GM19025 (cell line): ENCODE results near the gene TPCN2.
"Not testable (repeated sequence)": the region's sequence is repeated elsewhere in the genome, so short reads cannot be mapped to it uniquely, and the experiment has no call there.

ENCODE experiments used
- ATAC-seq: cut with Tn5 transposase; IDR thresholded peaks from one replicate; pipeline ENCODE4 v1.9.1; 2021; ENCODE audit warnings: mild to moderate bottlenecking, low read depth, moderate library complexity; ENCODE audit not compliant: unreplicated experiment

Gene TPCN2

DNA sequence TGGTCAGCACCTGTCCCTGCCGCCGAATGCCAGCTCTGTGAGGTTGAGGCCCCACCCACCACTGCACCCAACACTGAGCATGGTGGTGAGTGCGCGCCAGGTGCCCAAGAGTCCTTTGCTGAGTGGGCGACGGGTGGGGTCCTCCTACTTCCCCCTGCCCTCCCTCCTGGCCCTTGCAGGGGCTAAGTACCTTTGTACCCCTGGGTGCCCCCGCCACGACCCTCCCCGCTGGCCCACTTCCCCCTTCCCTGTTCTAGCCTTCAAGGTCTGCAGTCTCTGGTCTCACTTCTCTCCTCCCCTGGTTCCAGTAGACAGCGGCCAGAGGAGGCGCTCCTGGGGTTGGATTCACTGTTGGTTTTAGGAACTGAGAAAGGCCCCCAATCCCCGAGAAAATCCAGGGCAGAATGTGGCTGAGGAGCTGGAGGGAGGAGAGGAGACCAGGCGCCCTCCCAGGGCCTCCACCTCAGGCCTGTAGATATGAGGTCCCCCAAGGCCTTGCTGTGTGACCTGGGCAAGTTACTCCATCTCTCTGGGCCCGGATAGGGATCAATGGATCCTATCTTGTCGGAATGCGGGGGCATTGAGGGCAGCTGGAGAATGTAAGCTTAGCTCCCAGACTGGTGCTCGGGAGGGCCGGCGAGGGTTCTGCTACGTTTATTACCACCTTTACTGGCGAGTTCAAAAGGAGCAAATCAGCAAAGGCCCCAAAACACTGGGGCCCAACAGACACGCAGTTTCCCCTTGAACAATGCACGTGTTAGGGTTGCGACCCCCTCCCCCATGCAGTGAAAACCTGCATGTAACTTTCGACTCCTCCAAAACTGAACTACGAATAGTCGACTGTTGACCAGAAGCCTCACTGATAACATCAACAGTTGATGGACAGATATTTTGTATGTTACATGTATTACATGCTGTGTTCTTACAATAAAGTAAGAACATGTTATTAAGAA, 75.1 kb downstream of the TPCN2 start:
- ATAC-seq: no peak

DNA sequence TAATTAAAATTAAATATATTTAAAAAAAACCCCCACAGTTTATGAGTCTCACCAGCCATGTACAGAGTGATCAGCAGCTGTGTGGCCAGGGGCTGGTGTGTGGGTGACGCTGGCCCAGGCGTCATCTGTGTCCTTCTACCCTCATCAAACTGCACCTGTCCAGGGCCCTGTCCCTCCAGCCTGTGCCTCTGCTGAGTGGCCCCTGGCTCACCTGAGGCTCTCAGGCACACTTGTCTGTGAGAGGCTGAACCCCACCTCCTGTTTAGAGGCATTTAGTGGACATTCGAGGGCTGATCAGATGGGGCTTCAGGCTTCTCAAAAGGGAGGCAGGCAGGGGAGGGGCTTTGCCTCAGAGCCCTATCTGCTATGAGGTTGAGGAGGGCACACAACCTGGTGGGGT, 77.1 kb downstream of the TPCN2 start:
- no peak for ATAC-seq

DNA sequence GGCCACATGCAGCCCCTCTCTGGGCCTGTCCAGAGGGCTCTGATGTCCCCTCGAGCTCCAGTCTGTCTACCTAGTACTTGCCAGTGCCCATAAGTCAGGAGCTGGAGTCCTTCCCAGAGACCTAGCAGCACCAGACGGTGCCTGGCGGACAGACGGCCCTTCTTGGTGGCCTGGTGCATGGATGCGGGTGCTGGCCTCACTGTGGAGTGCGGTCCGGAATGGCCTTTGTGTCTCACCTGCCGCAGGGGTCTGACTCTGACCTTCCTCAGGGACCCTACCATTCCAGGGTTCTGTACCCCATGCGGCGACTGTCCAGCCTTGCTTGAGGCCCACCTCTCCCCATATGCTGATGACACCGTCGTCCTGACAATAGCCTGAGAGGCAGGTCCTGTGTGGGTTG, 77.6 kb downstream of the TPCN2 start:
- ATAC-seq: no peak

DNA sequence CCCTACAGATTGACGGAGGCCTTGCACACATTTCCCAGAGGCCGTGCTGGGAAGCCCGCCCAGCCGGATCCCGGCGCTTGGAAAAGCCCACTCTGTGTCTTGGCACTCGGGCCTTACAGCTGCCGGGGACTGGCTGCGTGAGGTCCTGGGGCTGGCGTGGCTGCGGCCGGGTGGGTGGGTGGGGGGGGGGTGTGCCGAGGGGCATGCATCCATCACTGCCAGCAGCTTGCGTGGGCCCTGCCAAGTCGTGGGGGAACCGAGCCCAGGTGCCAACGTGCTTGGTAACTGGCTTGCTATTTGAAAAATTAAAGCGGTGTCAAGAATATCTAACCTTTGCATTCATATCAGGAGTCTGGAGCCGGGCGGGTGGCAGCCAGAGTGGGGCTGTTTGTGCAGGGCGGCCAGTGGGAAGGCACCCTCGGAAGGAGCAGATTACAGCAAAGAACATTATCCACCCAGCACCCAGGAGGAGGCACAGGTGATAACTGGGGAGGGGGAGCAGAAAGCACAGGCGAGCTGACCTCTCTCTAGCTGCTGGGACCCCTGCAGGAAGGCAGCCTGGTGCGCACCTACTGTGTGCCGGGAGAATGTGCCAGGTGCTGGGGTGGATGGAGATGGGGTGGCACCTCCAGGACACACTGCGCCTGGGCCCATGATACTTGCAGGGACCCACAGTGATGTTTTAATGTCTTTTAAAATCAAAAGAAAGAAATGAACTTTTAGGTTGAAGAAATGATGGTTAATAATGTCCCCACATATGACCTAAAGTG, 78.5 kb downstream of the TPCN2 start:
- no peak for ATAC-seq

DNA sequence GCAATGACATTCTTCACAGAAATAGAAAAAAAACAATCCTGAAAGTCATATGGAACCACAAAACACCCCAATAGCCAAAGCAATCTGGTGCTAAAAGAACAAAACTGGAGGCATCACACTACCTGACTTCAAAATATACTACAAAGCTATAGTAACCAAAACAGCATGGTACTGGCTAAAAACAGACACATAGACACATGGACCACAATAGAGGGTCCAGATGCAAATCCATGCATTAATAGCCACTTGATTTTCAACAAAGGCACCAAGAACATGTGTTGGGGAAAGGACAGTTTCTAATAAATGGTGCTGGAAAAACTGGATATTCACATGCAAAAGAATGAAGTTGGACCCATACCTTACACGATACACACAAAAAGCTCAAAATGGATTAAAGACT, 79.2 kb downstream of the TPCN2 start:
- no peak for ATAC-seq

DNA sequence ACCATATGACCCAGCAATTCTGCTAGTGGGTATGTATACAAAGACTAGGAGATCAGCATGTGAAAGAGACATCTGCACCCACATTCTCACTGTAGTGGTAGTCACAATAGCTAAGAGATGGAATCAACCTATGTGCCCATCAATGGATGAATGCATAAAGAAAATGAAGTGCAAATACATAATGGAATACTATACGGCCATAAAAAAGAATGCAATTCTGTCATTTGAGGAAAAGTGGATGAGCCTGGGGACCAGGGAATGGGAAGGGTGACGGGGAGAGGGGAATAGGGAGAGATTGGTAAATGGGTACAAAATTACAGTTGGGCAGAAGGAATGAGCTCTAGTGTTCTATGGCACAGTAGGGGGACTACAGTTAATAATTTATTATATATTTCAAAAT, 80.3 kb downstream of the TPCN2 start:
- no peak for ATAC-seq

DNA sequence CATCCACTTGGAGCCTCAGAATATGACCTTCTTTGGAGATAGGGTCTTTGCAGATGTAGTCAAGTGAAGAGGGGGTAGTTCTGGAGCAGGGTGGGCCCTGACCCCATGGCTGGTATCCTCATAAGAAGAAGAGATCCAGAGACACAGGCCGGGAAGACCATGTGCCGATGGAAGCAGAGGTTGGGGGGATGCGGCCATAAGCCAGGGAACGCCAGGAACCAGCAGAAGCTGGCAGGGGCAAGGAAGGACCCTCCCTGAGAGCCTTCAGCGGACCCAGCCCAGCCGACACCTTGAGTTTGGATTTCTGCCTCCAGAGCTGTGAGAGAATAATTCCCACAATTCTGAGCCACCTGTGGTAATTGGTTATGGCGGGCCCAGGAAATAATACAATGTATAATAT, 80.9 kb downstream of the TPCN2 start:
- ATAC-seq: no peak

DNA sequence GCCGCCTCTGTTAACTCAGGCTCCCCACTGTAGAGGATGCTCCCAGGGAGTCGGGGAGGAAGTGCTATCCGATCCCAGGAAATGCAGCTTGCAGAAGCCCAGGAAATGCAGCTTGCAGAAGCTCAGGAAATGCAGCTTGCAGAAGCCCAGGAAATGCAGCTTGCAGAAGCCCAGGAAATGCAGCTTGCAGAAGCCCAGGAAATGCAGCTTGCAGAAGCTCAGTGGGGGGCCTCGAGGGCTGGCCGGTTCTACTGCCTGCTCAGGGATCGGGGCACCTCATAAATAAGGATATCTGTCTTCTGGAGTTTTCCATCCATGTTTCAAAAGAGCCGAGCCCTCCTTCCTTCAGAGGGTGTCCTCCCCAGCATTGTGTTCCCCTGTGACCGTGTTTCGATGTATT, 81.9 kb downstream of the TPCN2 start:
- no peak for ATAC-seq

DNA sequence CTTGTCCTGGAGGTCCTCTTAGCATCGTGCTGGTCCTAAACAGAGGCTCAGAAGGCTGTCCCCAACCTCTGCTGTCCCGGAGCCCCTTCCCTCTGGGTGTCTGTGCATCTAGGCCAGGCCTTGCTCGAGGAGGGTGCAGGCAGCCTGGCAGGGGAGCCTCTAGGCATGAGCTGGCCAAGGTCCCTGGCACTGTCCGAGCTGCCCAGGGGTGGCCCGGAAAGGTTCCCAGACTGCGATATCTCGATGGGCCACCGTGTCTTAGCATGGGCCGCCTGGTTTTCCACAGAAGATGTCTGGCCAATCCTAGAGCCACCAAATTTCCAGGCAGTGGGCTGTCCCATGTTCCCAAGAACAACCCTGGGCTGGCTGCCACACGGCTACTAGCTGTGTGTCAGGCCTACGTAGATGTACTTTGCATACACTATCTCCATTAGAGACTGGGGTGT, 82.4 kb downstream of the TPCN2 start:
- no peak for ATAC-seq

DNA sequence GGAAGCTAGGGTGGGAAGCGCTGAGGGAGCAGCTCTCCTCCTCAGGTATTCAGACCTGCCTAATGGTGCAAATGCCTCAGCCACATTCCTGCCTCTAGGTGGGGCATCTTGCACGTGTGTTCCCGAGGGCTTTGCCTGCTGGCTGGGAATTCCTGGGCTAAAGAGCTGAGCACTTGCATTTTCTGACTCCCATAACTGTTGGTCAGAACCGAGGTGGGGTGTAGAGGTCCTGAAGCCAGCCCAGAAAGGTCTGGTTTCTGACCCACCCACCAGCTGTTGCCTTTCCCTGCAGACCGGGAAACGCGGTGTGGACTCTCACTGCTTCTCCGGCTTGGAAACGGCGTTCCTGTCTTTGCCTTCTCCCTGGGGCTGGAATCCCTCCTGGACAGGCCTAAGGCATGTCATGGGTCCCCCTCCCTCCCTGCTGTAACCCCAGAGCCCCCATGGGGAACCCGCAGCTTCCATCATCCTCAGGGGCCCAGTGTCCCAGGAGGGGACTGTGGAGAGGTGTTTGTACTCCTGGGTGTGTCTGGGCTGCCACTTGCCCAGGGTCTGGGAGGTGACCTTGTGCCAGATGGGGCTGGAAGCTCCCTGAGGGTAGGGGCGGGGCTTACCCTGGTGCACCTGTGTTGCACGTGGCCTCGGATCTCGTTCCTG, 83.0 kb downstream of the TPCN2 start:
- no peak for ATAC-seq

DNA sequence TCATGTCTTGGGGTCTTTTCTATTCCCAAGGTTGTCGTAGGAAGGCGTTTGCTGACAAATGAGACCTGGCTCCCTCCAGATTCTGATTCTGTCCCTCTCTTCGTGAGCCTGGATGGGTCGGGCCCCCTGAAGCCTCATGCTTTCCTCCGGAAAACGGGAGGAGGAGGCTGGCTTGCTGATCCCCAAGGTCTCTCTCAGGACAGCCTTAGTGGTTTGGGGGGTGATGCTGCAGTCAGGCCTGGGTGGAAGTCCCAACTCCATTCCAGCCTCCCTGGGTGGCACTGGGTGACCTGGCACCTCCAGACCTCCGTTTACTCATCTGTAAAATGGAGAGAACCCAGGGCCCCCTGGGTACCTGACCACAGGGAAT, 83.6 kb downstream of the TPCN2 start:
- no peak for ATAC-seq

DNA sequence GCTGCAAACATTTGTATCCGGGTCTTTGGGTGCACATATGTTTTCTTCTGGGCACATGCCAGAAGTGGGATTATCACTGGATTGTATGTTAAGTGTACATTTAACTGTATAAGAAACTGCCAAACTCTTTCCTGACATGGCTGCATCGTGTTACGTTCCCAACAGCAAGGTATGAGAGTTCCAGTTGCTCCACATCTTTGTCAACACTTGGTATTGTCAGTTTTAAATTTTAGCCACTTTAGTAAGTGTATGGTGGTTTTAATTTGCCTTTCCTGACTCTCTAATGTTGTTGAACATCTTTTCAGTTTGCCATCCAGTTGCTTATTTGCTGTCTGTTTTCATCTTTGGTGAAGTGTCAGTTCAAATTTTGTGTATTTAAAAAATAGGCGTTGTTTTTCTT, 84.5 kb downstream of the TPCN2 start:
- ATAC-seq: no peak

DNA sequence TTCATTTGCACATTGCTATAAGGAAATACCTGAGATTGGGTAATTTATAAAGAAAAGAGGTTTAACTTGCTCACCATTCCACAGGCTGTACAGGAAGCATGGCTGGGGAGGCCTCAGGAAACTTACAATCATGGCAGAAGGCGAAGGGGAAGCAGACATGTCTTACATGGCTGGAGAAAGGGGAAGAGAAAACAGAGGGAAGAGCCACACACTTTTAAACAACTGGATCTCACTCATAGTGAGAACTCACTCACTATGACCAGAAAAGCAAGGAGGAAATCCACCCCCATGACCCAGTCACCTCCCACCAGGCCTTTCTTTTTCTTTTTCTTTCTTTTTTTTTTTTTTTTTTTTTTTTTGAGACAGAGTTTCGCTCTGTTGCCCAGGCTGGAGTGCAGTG, 85.5 kb downstream of the TPCN2 start:
- not testable (repeated sequence) for ATAC-seq

DNA sequence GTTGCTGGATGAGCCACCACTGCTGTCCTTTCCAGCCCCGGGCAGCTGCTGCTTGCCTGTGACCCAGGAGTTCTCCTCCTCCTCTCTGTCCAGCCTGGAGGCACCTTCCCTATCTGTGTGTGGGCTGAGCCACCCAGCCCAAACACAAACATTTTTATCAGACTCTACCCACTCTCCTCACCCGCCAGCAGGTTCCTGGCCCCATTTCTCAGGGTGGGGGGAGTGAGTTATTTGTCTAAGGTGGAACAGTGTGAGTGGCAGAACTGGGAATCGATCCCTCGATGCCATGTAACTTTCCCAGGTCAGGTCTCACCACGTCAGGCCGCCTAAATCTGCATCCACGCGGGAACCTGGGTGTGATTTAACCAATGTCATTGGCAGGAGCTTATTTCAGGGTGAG, 86.2 kb downstream of the TPCN2 start:
- ATAC-seq: no peak

DNA sequence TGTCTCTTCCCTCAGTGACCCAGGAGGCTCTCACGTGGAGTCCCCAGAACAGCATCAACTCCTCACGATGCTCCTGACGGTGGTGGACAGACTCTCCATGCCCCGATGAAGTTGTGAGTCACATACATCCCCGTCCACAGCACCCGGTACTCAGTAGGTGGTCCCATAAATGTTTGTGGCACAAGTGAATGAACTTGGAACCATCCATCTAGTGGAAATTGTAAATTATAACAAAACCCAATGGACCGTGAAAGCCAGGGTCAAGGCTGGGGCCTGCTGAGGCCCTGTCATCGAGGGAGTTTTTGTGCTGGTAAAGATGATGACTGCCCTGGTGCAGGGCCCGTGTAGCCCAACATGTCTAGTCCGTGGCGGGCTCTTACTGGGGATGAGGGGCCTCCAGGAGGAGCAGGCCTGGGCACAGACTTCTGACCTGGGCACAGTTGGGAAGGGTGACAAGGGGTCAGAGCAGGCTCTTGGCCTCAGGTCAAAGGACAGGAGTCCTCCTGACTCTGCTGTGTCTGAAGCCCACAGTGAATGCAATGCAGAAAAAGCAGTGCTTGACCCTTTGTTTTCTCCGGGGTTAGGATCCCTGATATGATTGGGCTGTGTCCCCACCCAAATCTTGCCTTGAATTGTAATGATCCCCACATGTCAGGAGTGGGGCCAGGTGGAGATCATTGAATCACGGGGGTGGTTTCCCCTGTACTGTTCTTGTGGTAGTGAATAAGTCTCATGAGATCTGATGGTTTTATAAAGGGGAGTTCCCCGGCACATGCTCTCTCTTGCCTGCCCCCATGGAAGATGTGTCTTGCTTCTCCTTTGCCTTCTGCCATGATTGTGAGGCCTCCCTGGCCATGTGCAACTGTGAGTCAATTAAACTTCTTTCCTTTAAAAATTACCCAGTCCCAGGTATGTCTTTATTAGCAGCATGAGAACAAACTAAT, 87.0 kb downstream of the TPCN2 start:
- ATAC-seq: no peak

DNA sequence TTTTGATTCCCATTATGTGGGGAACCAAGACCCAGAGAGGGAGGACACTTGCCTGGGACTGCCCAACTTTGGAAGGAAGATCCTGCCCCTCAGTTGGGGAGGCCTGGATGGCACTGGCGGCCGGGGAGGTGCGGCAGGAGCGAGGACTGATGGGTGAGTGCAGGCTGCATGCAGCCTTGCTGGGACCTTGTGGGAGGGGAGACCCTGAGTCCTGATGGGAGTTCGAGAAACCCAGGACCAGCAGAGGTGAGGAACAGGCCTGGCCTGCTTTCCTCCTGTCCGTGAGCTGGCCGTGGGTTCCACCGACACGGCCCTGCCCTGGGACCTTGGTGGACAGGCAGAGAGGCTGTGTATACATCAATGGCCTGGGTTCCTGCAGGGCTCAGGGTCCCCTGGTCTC, 87.7 kb downstream of the TPCN2 start:
- no peak for ATAC-seq

DNA sequence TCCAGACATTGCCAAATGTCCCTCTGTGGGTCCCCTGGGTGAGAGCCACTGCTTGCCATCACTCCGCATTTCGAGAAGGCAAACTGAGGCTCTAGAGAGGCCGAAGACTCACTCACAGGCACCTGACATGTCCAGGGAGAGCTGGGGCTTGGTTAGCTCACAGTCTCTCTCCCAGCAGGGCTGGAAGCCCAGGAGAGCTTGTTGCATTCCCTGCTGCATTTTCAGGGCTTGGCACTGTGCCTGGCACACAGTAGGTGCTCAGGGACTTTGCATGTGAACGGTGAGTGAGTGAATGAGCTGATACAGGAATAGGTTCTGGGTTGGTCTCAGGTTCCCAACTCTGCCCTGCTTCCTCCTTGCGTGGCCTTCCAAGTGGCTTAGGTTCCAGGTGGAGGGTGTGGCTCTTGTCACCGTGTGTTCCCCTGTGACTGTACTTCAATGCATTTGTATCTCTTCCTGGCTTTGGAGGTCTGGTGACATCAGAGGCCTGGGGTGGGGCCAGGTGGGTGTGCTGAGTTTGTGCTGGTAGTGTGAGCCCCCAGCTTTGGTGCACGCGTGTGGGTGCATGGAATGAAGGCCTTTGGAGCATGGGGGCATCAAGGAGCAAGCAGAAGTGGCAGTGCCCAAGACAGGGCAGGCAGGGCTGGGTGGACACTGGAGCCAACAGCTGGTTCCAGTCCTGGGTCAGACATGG, 88.6 kb downstream of the TPCN2 start:
- ATAC-seq: no peak

DNA sequence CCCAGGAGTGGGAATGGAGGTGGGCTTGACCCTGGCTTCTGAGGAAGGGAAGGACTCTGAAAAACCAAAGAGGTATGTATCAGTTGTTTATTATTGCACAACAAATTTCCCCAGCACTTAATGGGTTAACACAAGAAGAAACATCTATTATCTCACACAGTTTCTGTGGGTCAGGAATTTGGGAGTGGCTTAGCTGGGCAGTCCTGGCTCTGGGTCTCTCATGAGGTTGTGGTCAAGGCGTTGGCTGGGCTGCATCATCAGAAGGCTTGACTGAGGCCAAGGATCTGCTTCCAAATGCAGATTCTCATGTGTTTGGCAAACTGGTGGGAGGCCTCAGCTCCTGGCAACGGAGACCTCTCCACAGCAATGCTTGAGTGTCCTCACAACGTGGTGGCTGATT, 89.5 kb downstream of the TPCN2 start:
- ATAC-seq: no peak

DNA sequence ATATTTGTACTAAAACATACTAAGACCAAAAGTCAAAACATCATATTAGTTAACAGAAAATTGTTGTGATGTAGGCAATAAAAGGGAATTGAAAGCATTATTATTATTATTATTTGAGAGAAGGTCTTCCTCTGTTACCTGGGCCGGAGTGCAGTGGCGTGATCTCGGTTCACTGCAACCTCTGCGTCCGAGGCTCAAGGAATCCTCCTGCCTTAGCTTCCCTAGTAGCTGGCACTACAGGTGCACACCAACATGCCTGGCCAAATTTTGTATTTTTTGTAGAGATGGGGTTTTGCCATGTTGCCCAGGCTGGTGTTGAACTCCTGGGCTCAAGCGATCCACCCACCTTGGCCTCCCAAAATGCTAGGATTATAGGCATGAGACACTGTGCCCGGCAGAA, 91.4 kb downstream of the TPCN2 start:
- not testable (repeated sequence) for ATAC-seq

DNA sequence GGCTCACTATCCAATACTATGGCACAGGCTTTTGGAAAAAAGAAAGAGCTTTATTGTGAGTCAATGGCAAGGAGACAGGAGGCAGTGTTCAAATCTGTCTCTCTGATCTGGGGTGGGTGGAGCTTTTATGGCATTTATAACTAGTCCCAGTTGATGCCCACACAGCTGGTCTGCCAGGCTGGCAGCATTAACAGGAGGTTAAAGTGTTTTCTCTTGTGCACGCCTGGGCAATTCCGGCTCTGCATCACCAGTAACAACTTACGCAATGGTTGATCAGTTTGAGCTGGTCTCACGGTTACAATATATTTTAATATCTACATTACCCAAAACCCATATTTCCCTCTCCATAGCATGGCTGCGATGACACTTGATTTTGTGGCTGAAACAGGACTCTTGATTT, 91.9 kb downstream of the TPCN2 start:
- no peak for ATAC-seq
